Naive thymus-derived CD4-positive, alpha-beta T cell (primary cell): Measurements from ENCODE around the gene OR10V1. TPM values are rescaled to one million over a fixed set of nuclear protein-coding genes. Genes with fewer than 3 reads are reported as not detected.

Experiments
- ATAC-seq: fragments of 150-1000 bp; cut with Tn5 transposase; 2 replicates; pipeline ENCODE4 v1.10.0; 2021; ENCODE audit warnings: mild to moderate bottlenecking, moderate library complexity
- CTCF ChIA-PET: fragments of 350-600 bp; sonication (Branson Sonifier 250); formaldehyde crosslinking; loops from one replicate; lab custom pipeline; 2021; ENCODE audit warnings: antibody characterized with exemption; lab: Charles Lee
- POLR2A ChIA-PET: fragments of 350-600 bp; sonication (Branson Sonifier 250); formaldehyde crosslinking; loops from one replicate; lab custom pipeline; 2021; ENCODE audit warnings: antibody characterized with exemption, inconsistent platforms; lab: Charles Lee
- DNase-seq, 9 donors: peaks; one replicate each; pipeline versions ENCODE4 v3.0.0 to v3.0.0-alpha.2; 2020 to 2022; ENCODE audit warnings: mixed read lengths in 1 of 9
- H3K27ac ChIP-seq: one replicate; pipeline ENCODE4 v1.7.0; 2013; ENCODE audit warnings: mild to moderate bottlenecking, low read depth, low read length, moderate library complexity
- H3K27me3 ChIP-seq, 2 donors: one replicate each; pipeline ENCODE4 v1.7.0; 2013; ENCODE audit warnings: low read length in 2 of 2, mild to moderate bottlenecking in 2 of 2, moderate library complexity in 2 of 2; ENCODE audit not compliant: control insufficient read depth in 2 of 2, insufficient read depth in 2 of 2
- H3K36me3 ChIP-seq, 3 experiments: 1 replicate in 2 of 3; 2 replicates in 1 of 3; pipeline ENCODE4 v1.7.0; 2013; ENCODE audit warnings: low read length in 3 of 3, mild to moderate bottlenecking in 3 of 3, moderate library complexity in 1 of 3; ENCODE audit not compliant: insufficient read depth in 3 of 3, control insufficient read depth in 2 of 3
- H3K4me1 ChIP-seq, 2 donors: one replicate each; pipeline ENCODE4 v1.7.0; 2013; ENCODE audit warnings: low read length in 2 of 2, mild to moderate bottlenecking in 2 of 2, moderate library complexity in 1 of 2; ENCODE audit not compliant: control insufficient read depth in 2 of 2, insufficient read depth in 2 of 2
- H3K4me3 ChIP-seq: 2 replicates; pipeline ENCODE4 v1.7.0; 2013; ENCODE audit warnings: mild to moderate bottlenecking, low read length
- H3K9me3 ChIP-seq, 3 experiments: 1 replicate in 2 of 3; 2 replicates in 1 of 3; pipeline ENCODE4 v1.7.0; 2013; ENCODE audit warnings: low read length in 3 of 3; ENCODE audit not compliant: control insufficient read depth in 2 of 3
- H3K27ac Mint-ChIP-seq, 9 donors: one replicate each; pipeline ENCODE4 v1.8.0; 2020 to 2022; ENCODE audit warnings: mixed read lengths in 9 of 9, mild to moderate bottlenecking in 8 of 9, moderate library complexity in 5 of 9, inconsistent platforms in 2 of 9
- H3K27me3 Mint-ChIP-seq, 5 donors: one replicate each; pipeline ENCODE4 v1.8.0; 2021 to 2022; ENCODE audit warnings: mixed read lengths in 5 of 5, mild to moderate bottlenecking in 1 of 5
- H3K36me3 Mint-ChIP-seq, 5 donors: one replicate each; pipeline ENCODE4 v1.8.0; 2020 to 2022; ENCODE audit warnings: mixed read lengths in 5 of 5, mild to moderate bottlenecking in 3 of 5, inconsistent platforms in 1 of 5
- H3K4me1 Mint-ChIP-seq, 7 donors: one replicate each; pipeline ENCODE4 v1.8.0; 2020 to 2022; ENCODE audit warnings: mixed read lengths in 7 of 7, mild to moderate bottlenecking in 3 of 7, inconsistent platforms in 1 of 7
- H3K4me3 Mint-ChIP-seq, 10 donors: one replicate each; pipeline ENCODE4 v1.8.0; 2020 to 2022; ENCODE audit warnings: mild to moderate bottlenecking in 10 of 10, mixed read lengths in 10 of 10, moderate library complexity in 6 of 10, inconsistent platforms in 2 of 10
- H3K9me3 Mint-ChIP-seq, 11 donors: one replicate each; pipeline ENCODE4 v1.8.0; 2020 to 2022; ENCODE audit warnings: mixed read lengths in 11 of 11, mild to moderate bottlenecking in 4 of 11, inconsistent platforms in 1 of 11, moderate library complexity in 1 of 11
- intact Hi-C, 2 donors: fragments of 100-400 bp; cut with micrococcal nuclease; formaldehyde crosslinking; loops; one replicate each; pipeline ENCODE4 v1.15.1; 2023
- polyA plus RNA-seq, 2 donors: library from polyadenylated mRNA; unstranded; fragments of 300-500 nt; fragmentation: Illumina TruSeq; gene quantifications; one replicate each; pipeline ENCODE4 v1.2.3, GENCODE V29; 2021
- total RNA-seq, 6 experiments: library from RNA in 5 of 6; stranded (reverse) in 5 of 6; gene quantifications; 1 replicate in 5 of 6; 2 replicates in 1 of 6; pipeline ENCODE4 v1.2.3 and lab custom pipeline; 2021 to 2026

OR10V1 gene
- total and polyA plus RNA-seq, 7 experiments from 2014 or later, result not detected

DNA sequence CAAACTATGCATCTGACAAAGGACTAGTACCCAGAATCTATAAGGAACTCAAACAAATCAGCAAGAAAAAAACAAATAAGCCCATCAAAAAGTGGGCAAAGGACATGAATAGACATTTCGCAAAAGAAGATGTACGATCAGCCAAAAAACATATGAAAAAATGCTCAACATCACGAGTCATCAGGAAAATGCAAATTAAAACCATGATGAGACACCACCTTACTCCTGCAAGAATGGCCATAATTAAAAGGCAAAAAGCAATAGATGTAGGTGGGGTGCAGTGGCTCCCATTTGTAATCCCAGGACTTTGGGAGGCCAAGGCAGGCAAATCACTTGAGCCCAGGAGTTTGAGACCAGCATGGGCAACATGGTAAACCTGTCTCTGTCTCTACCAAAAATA is 10.4 kb upstream of the OR10V1 start:
- DNase-seq (no peak), ATAC-seq (no peak)
- no peak overlapping the region for H3K27ac ChIP-seq
- Mint-ChIP-seq H3K4me3 (no peak overlapping the region), H3K36me3 (peaks cover 0 to 1% (median 0%) of the 10 kb centered on the region in 5 donors), H3K27ac (no peak overlapping the region), H3K27me3 (peaks cover 17 to 29% (median 23%) of the 10 kb centered on the region in 5 donors), H3K9me3 (peaks cover 0 to 6% (median 0%) of the 10 kb centered on the region in 11 donors), H3K4me1 (peaks cover 0 to 9% (median 0%) of the 10 kb centered on the region in 7 donors)
- POLR2A ChIA-PET, result no interaction called here
- H3K27me3 ChIP-seq, result no peaks in the 10 kb centered on the region
- no peaks in the 10 kb centered on the region for H3K9me3 ChIP-seq
- no peaks in the 10 kb centered on the region for H3K4me1 ChIP-seq
- no peaks in the 10 kb centered on the region for H3K36me3 ChIP-seq
- CTCF ChIA-PET, result no interaction called here
- intact Hi-C loops, result no loop called here
- no peak overlapping the region for H3K4me3 ChIP-seq

DNA sequence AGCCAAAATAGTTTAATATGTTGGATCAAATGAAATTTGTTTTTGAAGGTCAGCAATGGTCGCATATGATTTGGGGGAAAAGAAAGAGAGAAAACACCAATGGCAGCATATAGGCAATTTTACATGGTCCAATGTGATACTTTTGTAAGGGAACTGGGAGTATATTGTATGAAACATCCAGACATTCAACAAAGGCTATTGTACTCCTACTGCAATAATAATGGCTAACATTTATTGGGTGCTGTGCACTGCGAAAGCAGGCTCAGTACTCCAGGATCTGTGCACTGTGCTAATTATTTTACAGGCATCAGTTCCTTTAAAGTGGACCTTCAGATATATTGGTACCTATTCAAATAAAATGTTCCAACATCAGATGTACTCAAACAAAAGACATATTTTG is 5.9 kb upstream of the OR10V1 start:
- Histone ChIP-seq H3K9me3 (no peaks in the 10 kb centered on the region), H3K27me3 (peaks cover 0 to 5% of the 10 kb centered on the region in 2 donors), H3K4me3 (no peak overlapping the region), H3K27ac (no peak overlapping the region), H3K4me1 (no peaks in the 10 kb centered on the region), H3K36me3 (no peaks in the 10 kb centered on the region)
- Mint-ChIP-seq H3K27ac (no peak overlapping the region), H3K4me3 (no peak overlapping the region), H3K4me1 (no peaks in the 10 kb centered on the region), H3K27me3 (peaks cover 30 to 48% (median 44%) of the 10 kb centered on the region in 5 donors), H3K36me3 (no peaks in the 10 kb centered on the region), H3K9me3 (no peaks in the 10 kb centered on the region)
- CTCF ChIA-PET, result no interaction called here
- intact Hi-C loops, result no loop called here
- POLR2A ChIA-PET, result no interaction called here
- no peak for ATAC-seq
- DNase-seq, result no peak

DNA sequence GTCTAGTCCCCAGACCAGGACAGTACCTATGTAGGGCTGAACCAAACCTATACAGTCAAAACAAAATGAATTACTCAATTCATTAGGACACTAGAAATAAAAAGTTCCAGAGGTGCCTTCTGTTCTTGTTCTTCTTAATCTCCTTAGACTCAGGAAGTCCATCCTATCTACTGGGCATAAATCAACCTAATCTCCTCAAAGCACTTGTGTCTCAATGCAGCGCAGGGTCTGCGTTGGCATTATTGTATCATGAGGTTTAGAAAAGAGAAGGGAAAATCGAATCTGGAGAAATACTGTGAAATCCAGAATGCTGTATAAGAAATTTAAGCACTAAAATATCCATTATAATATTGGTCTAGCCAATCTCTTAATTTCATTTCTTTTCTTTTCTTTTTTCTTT is 2.4 kb upstream of the OR10V1 start:
- intact Hi-C loops, result no loop called here

DNA sequence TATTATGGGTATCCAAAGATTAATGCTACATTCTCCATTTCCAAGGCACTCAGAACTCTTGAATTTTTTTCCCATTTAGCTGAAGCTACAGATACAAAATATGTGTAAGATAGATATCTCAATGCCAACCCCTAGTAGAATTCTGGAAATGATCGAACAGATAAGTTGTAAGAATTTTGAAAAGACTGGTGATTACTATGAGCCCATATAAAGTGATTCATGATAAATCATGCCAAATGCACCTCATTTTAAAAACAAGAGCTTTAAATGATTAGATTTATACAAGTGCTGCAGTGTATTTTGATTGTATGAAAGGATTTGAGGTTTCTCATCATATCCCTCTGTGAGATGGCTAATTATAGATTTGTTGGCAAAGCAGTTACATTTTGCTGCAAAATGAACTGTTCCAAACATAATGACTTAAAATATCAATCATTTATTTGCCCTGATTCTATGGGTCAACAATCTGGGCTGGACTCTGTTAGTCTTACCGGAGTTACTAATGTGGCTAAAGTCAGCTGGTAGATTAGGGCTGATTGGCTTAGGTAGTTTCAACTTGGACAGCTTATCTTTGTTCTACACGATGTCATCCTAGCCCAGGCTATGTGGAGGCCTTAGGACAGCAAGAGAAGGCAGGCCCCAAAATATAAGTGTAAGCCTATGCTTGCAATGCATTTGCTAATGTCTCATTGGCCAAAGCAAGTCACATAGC is 3.4 kb downstream of the OR10V1 start:
- ATAC-seq (no peak), DNase-seq (no peak)
- H3K4me3 ChIP-seq, result no peak overlapping the region
- Mint-ChIP-seq H3K9me3 (no peaks in the 10 kb centered on the region), H3K36me3 (no peaks in the 10 kb centered on the region), H3K27me3 (peaks cover 13 to 31% (median 20%) of the 10 kb centered on the region in 5 donors), H3K27ac (no peak overlapping the region), H3K4me3 (no peak overlapping the region), H3K4me1 (no peaks in the 10 kb centered on the region)
- no peak overlapping the region for H3K27ac ChIP-seq
- no peaks in the 10 kb centered on the region for H3K9me3 ChIP-seq
- ChIA-PET CTCF (no interaction called here), POLR2A (no interaction called here)
- H3K4me1 ChIP-seq, result no peaks in the 10 kb centered on the region
- peaks cover 0 to under 1% of the 10 kb centered on the region in 2 donors for H3K27me3 ChIP-seq
- intact Hi-C loops, result no loop called here
- no peaks in the 10 kb centered on the region for H3K36me3 ChIP-seq

More for the DNA sequence above, 2.4 kb upstream of the OR10V1 start:
- ChIA-PET POLR2A (no interaction called here), CTCF (no interaction called here)
- Histone ChIP-seq H3K27me3 (peaks cover 0 to 5% of the 10 kb centered on the region in 2 donors), H3K36me3 (no peaks in the 10 kb centered on the region), H3K4me1 (no peaks in the 10 kb centered on the region), H3K4me3 (no peak overlapping the region), H3K27ac (no peak overlapping the region), H3K9me3 (no peaks in the 10 kb centered on the region)
- ATAC-seq, result no peak
- no peak overlapping the region for H3K4me3 Mint-ChIP-seq
- H3K27ac Mint-ChIP-seq, result no peak overlapping the region
- no peak for DNase-seq
- H3K36me3 Mint-ChIP-seq, result no peaks in the 10 kb centered on the region
- no peaks in the 10 kb centered on the region for H3K4me1 Mint-ChIP-seq
- H3K9me3 Mint-ChIP-seq, result no peaks in the 10 kb centered on the region
- H3K27me3 Mint-ChIP-seq, result peaks cover 19 to 42% (median 32%) of the 10 kb centered on the region in 5 donors

DNA sequence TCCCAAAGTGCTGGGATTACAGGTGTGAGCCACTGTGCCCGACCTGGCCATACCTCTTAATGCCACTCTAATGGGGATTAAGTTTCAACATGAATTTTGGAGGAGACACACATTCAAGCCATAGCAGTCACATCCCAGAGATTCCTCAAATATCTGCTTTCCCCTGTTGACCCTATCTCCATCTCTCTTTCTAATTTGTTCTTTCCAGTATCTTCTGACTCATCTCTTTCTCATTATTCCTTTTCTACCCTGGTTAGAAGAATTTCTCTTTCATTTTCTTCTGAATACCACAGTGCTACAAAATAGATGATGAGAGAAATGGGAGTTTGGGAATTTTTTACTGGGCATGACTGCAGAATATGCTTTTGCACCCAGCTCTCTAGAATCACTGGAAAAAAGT is 5.1 kb downstream of the OR10V1 start:
- intact Hi-C loops, result no loop called here
- no peak for DNase-seq
- Histone ChIP-seq H3K4me1 (no peaks in the 10 kb centered on the region), H3K36me3 (no peaks in the 10 kb centered on the region), H3K27ac (no peak overlapping the region), H3K4me3 (no peak overlapping the region), H3K27me3 (no peaks in the 10 kb centered on the region), H3K9me3 (no peaks in the 10 kb centered on the region)
- H3K27me3 Mint-ChIP-seq, result peaks cover 17 to 38% (median 23%) of the 10 kb centered on the region in 5 donors
- H3K36me3 Mint-ChIP-seq, result no peaks in the 10 kb centered on the region
- H3K4me3 Mint-ChIP-seq, result no peak overlapping the region
- peaks cover 0 to 1% (median 0%) of the 10 kb centered on the region in 11 donors for H3K9me3 Mint-ChIP-seq
- CTCF ChIA-PET, result no interaction called here
- no peak overlapping the region for H3K27ac Mint-ChIP-seq
- ATAC-seq, result no peak
- POLR2A ChIA-PET, result no interaction called here
- H3K4me1 Mint-ChIP-seq, result no peaks in the 10 kb centered on the region

DNA sequence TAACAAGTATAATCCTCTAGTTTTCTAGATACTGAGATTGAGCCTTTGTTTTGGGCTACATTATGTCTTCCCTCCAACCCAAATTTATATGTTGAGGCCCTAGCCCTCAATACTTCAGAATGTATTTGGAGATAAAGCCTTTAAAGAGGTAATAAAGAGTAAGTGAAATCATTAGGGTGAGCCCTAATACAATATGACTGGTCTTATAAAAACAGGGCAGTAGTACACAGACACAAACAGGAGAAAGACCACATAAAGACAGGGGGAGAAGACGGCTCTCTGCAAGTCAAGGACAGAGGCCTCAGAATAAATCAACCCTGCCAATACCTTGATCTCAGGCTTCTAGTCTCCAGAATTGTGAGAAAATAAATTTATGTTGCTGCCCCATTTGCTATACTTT is 6.3 kb downstream of the OR10V1 start:
- no peaks in the 10 kb centered on the region for H3K4me1 Mint-ChIP-seq
- Histone ChIP-seq H3K27me3 (no peaks in the 10 kb centered on the region), H3K4me3 (no peak overlapping the region), H3K9me3 (no peaks in the 10 kb centered on the region), H3K4me1 (no peaks in the 10 kb centered on the region), H3K36me3 (no peaks in the 10 kb centered on the region), H3K27ac (no peak overlapping the region)
- no peak for ATAC-seq
- no peaks in the 10 kb centered on the region for H3K36me3 Mint-ChIP-seq
- ChIA-PET POLR2A (interaction anchor here (0.7 kb wide), 1 partner anchor 64 kb away, joined by 3 read pairs; no protein-coding TSS in a partner anchor), CTCF (no interaction called here)
- no peak for DNase-seq
- intact Hi-C loops, result no loop called here
- H3K4me3 Mint-ChIP-seq, result no peak overlapping the region
- no peak overlapping the region for H3K27ac Mint-ChIP-seq
- peaks cover 0 to 1% (median 0%) of the 10 kb centered on the region in 11 donors for H3K9me3 Mint-ChIP-seq
- peaks cover 17 to 31% (median 20%) of the 10 kb centered on the region in 5 donors for H3K27me3 Mint-ChIP-seq
